ENCODE results near the gene ELF4. TPM values are rescaled to one million over a fixed set of nuclear protein-coding genes. Genes with fewer than 3 reads are reported as not detected.

The ELF4 gene
- total and polyA plus RNA-seq, 2 of the 4 experiments (the other 2 are of a cell fraction) = 10.9 to 19.0 TPM

DNA sequence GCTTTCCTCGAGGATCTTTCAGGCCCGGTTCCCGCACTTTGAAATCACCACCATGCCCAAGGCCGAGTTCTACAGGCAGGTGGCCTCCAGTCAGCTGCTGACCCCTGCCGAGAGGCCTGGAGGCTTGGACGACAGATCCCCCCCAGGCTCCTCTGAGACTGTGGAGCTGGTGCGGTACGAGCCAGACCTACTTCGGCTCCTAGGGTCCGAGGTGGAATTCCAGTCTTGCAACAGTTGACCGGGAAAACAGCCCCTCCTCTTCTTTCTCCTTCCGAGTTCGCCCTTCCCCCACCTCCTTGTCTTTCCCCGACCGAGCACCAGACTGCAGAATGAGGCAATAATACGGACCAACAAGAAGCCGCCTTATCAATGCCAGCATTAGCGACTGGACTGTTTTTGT is 54.4 kb downstream of the ELF4 start:
- Histone ChIP-seq H2BK20ac (ENCODE audit: low read depth, low read length) (no peak overlapping the region), H2BK120ac (ENCODE audit: low read depth, low read length) (no peak overlapping the region), H3K9me1 (ENCODE audit: insufficient read depth, low read length) (no peaks in the 10 kb centered on the region), H3K4ac (ENCODE audit: low read depth, low read length) (no peak overlapping the region), H3K79me1 (ENCODE audit: low read depth in 1 of 2, low read length in 2 of 2) (no peaks in the 10 kb centered on the region), H3K14ac (replicated peaks; ENCODE audit: low read depth, low read length) (no peak overlapping the region), H3K27me3 (ENCODE audit: control insufficient read depth, insufficient read depth, low read length) (no peaks in the 10 kb centered on the region; the same call in 1 of the 2 replicates), H3K36me3 (ENCODE audit: control insufficient read depth, insufficient read depth, low read length) (peaks cover 7% of the 10 kb centered on the region; the same call in 1 of the 2 replicates), H2AFZ (replicated peaks; ENCODE audit: low read length, poor library complexity) (no peak overlapping the region), H4K91ac (ENCODE audit: insufficient read depth, low read depth, low read length) (no peak overlapping the region), H3K9me3 (ENCODE audit: control insufficient read depth, insufficient read depth, low read length) (no peaks in the 10 kb centered on the region), H2BK15ac (ENCODE audit: low read depth, low read length) (no peak overlapping the region), H3K9ac (ENCODE audit: low read depth, low read length) (no peak overlapping the region), H4K8ac (ENCODE audit: low read depth in 2 of 2, low read length in 2 of 2) (no peak overlapping the region), H2AK5ac (ENCODE audit: low read depth, low read length) (no peak overlapping the region), H3K18ac (ENCODE audit: low read depth, low read length) (no peak overlapping the region), H3K4me1 (ENCODE audit: control insufficient read depth, insufficient read depth, low read length) (peaks cover 3% of the 10 kb centered on the region; the same call in 1 of the 2 replicates), H4K5ac (ENCODE audit: low read depth, low read length) (no peak overlapping the region), H3K4me2 (ENCODE audit: low read depth, low read length) (no peak overlapping the region), H2BK5ac (ENCODE audit: low read depth, low read length, poor library complexity, severe bottlenecking) (no peak overlapping the region), H3K56ac (ENCODE audit: extremely low read depth, insufficient read depth, low read length) (no peak overlapping the region), H2AK9ac (replicated peaks; ENCODE audit: low read depth, low read length, poor library complexity) (no peak overlapping the region), H4K20me1 (ENCODE audit: insufficient read depth, low read length) (no peaks in the 10 kb centered on the region), H3K23ac (ENCODE audit: low read depth, low read length) (no peak overlapping the region), H3K27ac (ENCODE audit: insufficient read depth, low read length) (no peak overlapping the region), H3K4me3 (ENCODE audit: insufficient read depth, low read depth, low read length) (no peak overlapping the region)
- CTCF ChIA-PET = no interaction called here
- POLR2A ChIA-PET (ENCODE audit: unreplicated experiment) = no interaction called here
- DNase-seq = no peak
- no TSS peak for BruUV-seq (replicated peaks)
- dilution Hi-C loops (cut with HindIII; ENCODE audit: low sequenced_read_pairs, unreplicated experiment) = no loop called here
- in situ Hi-C loops (cut with MboI; ENCODE audit: low sequenced_read_pairs) = no loop called here
- WGBS, 2 experiments (ENCODE audit: extremely low coverage in 2 of 2, insufficient read length in 1 of 2) = 62% methylated on average over 10 of the region's 18 CpGs; no CpG with 5 or more reads in 1 of the 2 experiments
- TF ChIP-seq USF2 (IDR thresholded peaks at IDR 0.05; ENCODE audit: low read depth, low read length) = no peak
- TF ChIP-seq SMC3 (IDR thresholded peaks at IDR 0.05; ENCODE audit: low read depth, low read length) = no peak
- TF ChIP-seq ELK1 (IDR thresholded peaks at IDR 0.05; ENCODE audit: borderline replicate concordance, low read depth, low read length) = no peak
- ATAC-seq (ENCODE audit: low read depth) = no peak
- intact Hi-C loops (cut with micrococcal nuclease) = loop anchor here (1.0 kb wide), 1 partner anchor 125 kb away; no protein-coding TSS in a partner anchor
